ENCODE data around the gene BRD7.

- no peak for TF ChIP-seq CTCF (IDR thresholded peaks at IDR 0.05; ENCODE audit: insufficient read depth, low read length, poor library complexity, severe bottlenecking)
- TF ChIP-seq EZH2phosphoT487 (conservative IDR thresholded peaks at IDR 0.05; ENCODE audit: low read length), result no peak
Measured at GRCh38 chr16:50360779-50361178, 8.0 kb downstream of the BRD7 start.
